Fibroblast of skin of right biceps (primary cell): ENCODE data around the gene INTS13.
"Not testable (repeated sequence)": the region's sequence is repeated elsewhere in the genome, so short reads cannot be mapped to it uniquely, and the experiment has no call there.

Experiments
- DNase-seq: peaks from one replicate; pipeline ENCODE4 v3.0.0-alpha.2; 2013

The INTS13 gene

DNA sequence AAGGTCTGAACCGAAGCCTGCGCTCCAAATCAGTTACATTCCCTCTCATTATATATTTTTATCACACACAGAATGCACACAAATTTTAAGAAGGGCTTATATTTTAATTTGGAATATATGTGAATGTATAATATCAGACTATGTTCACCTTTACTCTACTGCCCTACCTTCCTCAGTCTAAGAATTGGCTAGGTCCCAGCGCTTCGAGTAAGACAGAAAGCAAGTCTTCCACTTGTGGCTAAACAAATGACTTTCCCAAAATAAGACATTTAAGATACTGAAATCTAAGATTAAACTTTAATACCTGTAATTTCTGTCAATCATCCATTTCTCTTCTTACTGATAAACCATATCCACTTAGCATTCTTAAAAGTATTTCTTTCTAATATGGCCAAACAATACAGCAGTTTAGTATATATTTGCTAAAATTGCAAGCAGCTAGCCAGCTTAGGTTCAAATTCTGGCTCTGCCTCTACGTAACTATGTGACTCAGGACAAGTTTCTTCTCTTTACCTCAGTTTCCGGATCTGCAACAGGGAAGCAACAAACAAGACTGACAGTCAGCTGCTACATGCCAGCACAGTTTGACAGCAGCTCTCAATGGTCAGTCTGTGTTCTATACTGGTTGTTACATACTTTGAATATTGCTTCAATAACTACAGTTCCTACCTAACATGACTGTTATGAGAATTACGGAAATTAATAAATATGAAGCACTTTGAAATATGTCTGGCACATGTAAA, 2.0 kb downstream of the INTS13 start:
- no peak for DNase-seq

- DNase-seq: no peak
Measured at GRCh38 chr12:26929590-26929989, 8.2 kb downstream of the INTS13 start.

- DNase-seq: no peak
Measured at GRCh38 chr12:26928661-26929060, 9.1 kb downstream of the INTS13 start.

DNA sequence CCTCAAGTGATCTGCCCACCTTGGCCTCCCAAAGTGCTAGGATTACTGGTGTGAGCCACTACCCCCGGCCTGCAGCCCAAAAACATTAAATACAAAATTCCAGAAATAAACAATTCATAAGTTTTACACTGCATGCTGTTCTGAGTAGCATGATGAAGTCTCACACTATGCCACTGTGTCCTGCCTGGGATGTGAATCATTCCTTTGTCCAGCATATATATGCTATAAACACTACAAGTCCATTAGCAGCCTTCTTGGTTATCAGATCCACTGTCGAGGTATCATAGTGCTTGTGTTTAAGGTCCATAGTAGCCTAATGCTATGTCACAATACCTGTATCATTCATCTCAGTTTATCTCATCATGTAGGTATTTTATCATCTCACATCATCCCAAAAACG, 15.9 kb downstream of the INTS13 start:
- DNase-seq: no peak

DNA sequence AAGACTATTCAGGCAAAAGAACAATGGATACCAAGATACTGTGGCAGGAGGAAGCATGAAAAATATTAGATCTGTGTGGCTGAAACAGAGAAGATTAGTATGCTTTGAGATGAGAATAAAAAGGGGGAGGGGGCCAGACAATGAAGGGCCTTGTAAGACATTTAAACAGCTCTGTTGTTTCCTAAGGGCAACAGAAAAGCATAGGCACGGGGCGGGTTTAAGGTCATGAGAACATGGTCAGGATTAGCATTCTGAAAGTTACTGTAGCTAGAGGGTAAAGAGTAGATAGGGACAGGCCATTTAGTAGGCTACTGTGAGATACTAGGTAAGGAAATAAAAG, 18.6 kb downstream of the INTS13 start:
- no peak for DNase-seq

DNA sequence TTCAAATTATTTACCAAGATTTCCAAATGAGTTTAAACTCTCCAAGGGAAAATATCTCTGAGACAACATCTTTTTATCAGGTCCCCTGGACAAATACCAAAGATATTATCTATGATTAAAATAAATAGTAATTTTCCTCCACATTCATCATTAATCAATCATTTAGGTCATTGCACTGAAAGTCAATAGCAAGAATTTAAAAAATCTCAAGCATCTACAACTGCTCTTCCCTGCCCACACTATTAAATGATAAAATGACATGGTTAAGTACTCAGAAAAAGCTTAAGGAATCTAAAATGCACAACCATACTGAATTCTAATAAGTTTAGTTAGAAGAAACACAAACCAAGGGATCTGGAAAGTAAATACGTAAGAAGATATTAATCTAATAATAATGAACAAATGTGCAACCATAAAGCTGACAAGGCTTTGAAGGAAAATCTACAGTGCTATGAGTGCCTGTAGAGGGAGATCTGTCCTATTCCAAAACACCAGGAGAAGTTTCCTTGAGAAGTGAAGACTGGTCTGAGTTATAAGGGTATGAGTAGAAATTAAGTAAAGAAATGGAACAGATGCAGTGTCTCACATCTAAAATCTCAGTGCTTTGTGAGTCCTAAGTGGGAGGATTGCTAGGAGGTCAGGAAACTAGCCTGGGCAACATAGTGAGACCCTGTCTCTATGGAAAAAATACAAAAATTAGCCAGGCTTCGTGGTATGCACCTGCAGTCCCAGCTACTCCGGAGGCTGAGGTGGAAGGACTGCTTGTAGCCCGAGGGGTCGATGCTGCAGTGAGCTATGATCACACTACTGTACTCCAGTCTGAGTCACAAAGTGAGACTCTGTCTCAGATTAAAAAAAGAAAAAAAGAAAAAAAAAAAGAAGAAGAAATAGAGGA, 19.2 kb downstream of the INTS13 start:
- peak; percentile 16 for DNase-seq

DNA sequence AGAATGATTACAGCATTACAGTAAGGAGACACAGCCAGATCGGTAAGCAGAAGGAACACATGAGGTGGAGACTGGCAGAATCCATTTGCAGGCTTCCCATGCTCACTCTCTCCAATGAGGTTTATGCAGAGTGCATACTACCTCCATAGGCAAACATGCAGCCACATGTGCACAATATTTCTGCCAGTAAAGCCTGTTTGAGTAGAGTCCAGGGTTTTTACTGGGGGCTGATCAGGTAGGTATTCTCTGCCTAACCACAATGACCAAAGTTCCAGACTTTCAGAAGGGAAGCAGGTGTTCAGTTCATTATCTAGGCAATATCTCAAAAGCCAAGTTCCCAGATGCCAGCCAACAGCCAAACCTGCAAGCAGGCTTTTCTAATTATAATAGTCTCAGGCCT, 31.1 kb downstream of the INTS13 start:
- no peak for DNase-seq

GRCh38 chr12:26906024-26906423, 31.8 kb downstream of the INTS13 start:
- no peak for DNase-seq

GRCh38 chr12:26903396-26903795, 34.4 kb downstream of the INTS13 start:
- DNase-seq: not testable (repeated sequence)

GRCh38 chr12:26896913-26897312, 40.9 kb downstream of the INTS13 start:
- no peak for DNase-seq

DNA sequence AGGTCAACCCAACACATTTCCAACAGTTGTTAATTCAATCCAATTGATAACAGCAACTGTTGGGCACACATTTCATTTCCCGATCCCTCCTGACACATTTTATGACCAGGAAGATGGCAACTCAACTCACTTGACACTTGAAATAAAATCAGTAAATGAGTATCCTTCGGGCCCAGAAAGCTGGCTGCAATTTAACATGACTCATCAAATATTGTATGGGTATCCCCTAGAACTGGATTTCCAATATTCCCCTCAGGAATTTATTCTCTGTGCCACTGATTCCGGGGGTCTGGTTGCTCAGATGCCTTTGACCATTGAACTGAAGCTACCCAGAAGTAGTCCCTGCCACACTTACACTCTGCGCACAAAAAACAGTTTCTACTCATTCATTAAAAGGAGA, 42.1 kb downstream of the INTS13 start:
- DNase-seq: no peak

GRCh38 chr12:26891704-26892103, 46.1 kb downstream of the INTS13 start:
- no peak for DNase-seq

DNA sequence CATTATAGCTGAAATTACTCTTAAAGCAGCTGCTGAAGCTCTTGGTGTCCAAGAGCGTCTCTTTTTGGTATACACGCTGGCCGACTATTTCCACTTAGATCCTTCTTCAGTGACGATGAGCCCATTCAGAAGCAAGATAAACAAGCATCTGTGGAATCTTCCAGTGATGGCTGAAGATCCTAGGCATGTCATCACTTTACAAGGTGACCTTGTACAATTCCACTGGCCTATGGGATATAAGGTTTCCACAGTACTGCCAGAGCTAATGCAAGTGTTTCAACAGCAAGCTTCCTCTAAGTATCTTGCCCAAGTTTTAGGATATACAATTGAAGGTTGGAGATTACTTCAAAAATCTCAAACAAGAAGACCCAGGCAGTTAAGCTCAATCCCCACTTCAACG, 47.0 kb downstream of the INTS13 start:
- no peak for DNase-seq

DNA sequence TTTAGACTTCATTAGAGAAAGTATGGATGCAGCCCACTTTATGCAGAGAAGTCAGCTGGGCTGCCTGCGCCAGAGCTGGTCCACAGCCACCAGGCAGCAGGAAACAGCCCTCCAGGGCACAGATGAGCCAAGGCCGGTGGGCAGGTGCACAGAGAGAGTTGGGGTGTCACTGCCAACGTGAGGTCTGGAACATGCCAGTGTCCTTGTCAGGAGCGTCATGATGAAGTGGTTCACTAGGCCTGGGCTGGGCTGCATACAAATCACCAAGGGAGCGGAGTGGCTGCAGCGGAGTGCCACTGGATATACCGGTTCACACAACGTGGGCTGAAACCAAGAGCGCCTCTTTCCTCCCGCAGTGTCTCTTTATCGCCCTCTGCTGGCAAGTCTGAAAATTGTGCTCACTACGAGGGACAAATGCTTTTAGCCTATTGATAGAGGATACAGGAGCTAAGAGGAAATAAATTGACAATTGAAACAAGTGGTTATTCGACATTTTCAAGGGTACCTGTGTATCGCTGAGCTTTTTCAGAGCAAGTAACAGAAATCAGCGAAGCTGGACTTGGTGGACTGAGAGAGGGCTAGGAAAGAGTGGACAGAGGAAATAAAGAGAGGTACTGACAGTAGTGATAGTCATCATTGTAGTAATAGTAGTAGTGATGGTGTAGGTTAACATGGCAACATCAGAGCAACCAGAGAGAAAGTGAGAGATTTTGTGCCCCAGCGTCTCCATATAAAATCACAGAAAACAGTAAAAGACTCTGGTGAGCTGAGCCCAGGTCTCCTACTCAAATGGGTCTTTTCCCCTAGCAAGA, 52.8 kb downstream of the INTS13 start:
- DNase-seq: peak; percentile 70

- no peak for DNase-seq
Measured at GRCh38 chr12:26880625-26881024, 57.2 kb downstream of the INTS13 start.

GRCh38 chr12:26878661-26879119, 59.1 kb downstream of the INTS13 start:
- DNase-seq: no peak

- no peak for DNase-seq
Measured at GRCh38 chr12:26874501-26875296, 63.1 kb downstream of the INTS13 start.

DNA sequence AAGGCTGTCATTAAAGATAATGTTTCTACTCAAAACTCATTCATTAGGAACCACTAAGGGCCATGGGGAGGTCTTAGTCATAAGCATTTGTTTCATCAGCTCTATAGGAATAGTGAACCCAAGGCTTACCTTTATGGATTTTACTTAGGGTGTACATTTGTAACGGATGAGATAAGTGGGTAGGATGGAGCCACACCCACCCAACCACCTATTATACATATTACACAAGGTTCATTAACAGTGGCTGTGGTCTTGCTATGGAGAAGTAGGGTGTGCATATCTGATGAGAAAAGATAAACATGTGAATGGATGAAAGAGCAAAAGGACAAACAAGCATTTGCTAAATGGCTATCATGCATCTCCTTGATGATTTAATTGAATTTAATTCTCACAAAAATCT, 65.2 kb downstream of the INTS13 start:
- no peak for DNase-seq

GRCh38 chr12:26871985-26872384, 65.8 kb downstream of the INTS13 start:
- DNase-seq: no peak

GRCh38 chr12:26870491-26871419, 67.0 kb downstream of the INTS13 start:
- peak; percentile 35 for DNase-seq

GRCh38 chr12:26869908-26870459, 67.8 kb downstream of the INTS13 start:
- DNase-seq: no peak
